PC-9 (cell line): Measurements from ENCODE around the gene CLNK. TPM values are rescaled to one million over a fixed set of nuclear protein-coding genes. Genes with fewer than 3 reads are reported as not detected.

Experiments
- BruUV-seq: library from RNA; stranded (reverse); fragments of 400-500 nt; replicated peaks from 2 replicates; lab custom pipeline; 2021; lab: Mats Ljungman, UMichigan
- CTCF ChIA-PET: fragments of 300-600 bp; sonication (Branson Sonifier 250); formaldehyde crosslinking; loops from one replicate; lab custom pipeline; 2022; ENCODE audit warnings: antibody characterized with exemption; lab: Charles Lee
- POLR2A ChIA-PET: fragments of 300-600 bp; sonication (Branson Sonifier 250); formaldehyde crosslinking; loops from one replicate; lab custom pipeline; 2022; ENCODE audit warnings: antibody characterized with exemption; ENCODE audit not compliant: unreplicated experiment; lab: Charles Lee
- DNase-seq, 2 experiments: peaks; one replicate each; pipeline versions ENCODE4 v3.0.0 to v3.0.0-alpha.2; 2015 to 2022; ENCODE audit warnings: mixed read lengths in 1 of 2
- H2AFZ ChIP-seq: fragments of 200-600 bp; sonication (generic); 2 replicates; pipeline ENCODE4 v1.8.1; 2017; ENCODE audit warnings: antibody characterized with exemption
- H3F3A ChIP-seq: fragments of 200-600 bp; sonication (generic); 2 replicates; pipeline ENCODE4 v1.8.1; 2017; ENCODE audit warnings: antibody characterized with exemption, mild to moderate bottlenecking, low read depth; ENCODE audit not compliant: insufficient read depth
- H3K27ac ChIP-seq: fragments of 200-600 bp; sonication (generic); 2 replicates; pipeline ENCODE4 v1.6.1; 2016; ENCODE audit warnings: mixed run types
- H3K27me3 ChIP-seq: fragments of 200-600 bp; sonication (generic); 2 replicates; pipeline ENCODE4 v1.6.1; 2016; ENCODE audit warnings: low read depth, mixed run types; ENCODE audit not compliant: insufficient read depth
- H3K36me3 ChIP-seq: fragments of 200-600 bp; sonication (generic); 2 replicates; pipeline ENCODE4 v1.6.1; 2016; ENCODE audit warnings: low read depth, mixed run types
- H3K4me1 ChIP-seq: fragments of 200-600 bp; sonication (generic); replicated peaks from 2 replicates; pipeline ENCODE4 v1.6.1; 2016; ENCODE audit warnings: mixed run types; ENCODE audit not compliant: insufficient read depth
- H3K4me2 ChIP-seq: fragments of 200-600 bp; sonication (generic); 2 replicates; pipeline ENCODE4 v1.6.1; 2017; ENCODE audit warnings: mixed run types
- H3K4me3 ChIP-seq: fragments of 200-600 bp; sonication (generic); 2 replicates; pipeline ENCODE4 v1.6.1; 2016; ENCODE audit warnings: mixed run types
- H3K79me2 ChIP-seq: fragments of 200-600 bp; sonication (generic); 2 replicates; pipeline ENCODE4 v1.6.1; 2017; ENCODE audit warnings: low read depth, mixed run types
- H3K9me2 ChIP-seq: fragments of 200-600 bp; sonication (generic); 2 replicates; pipeline ENCODE4 v1.8.1; 2017; ENCODE audit warnings: mild to moderate bottlenecking; ENCODE audit not compliant: insufficient read depth
- H3K9me3 ChIP-seq: fragments of 200-600 bp; sonication (generic); 2 replicates; pipeline ENCODE4 v1.8.1; 2016; ENCODE audit warnings: low read depth; ENCODE audit not compliant: insufficient read depth
- H4K20me1 ChIP-seq: fragments of 200-600 bp; sonication (generic); 2 replicates; pipeline ENCODE4 v1.8.1; 2017; ENCODE audit not compliant: insufficient read depth
- CTCF ChIP-seq: fragments of 200-600 bp; sonication (generic); conservative IDR thresholded peaks from 2 replicates; pipeline ENCODE4 v1.6.1; 2017; ENCODE audit warnings: mixed run types, antibody characterized with exemption, mild to moderate bottlenecking, moderate library complexity
- EZH2 ChIP-seq: fragments of 200-600 bp; sonication (generic); IDR thresholded peaks from 2 replicates; pipeline ENCODE4 v1.8.0; 2017; ENCODE audit warnings: antibody characterized with exemption, low read depth
- intact Hi-C: fragments of 100-400 bp; cut with micrococcal nuclease; formaldehyde crosslinking; loops from one replicate; pipeline ENCODE4 v1.10.0; 2022; ENCODE audit not compliant: unreplicated experiment
- total RNA-seq: library from RNA; stranded (reverse); gene quantifications from 2 replicates; pipeline ENCODE4 v1.2.3, GENCODE V29; 2021

Gene CLNK
- total RNA-seq, 1 experiment from 2014 or later = not detected

GRCh38 chr4:10697086-10697485 is 12.5 kb upstream of the CLNK start:
- Histone ChIP-seq H3K27me3 (no peaks in the 10 kb centered on the region), H3K27ac (no peak overlapping the region), H4K20me1 (no peaks in the 10 kb centered on the region), H3K4me2 (no peak overlapping the region), H3K36me3 (no peaks in the 10 kb centered on the region), H3K4me1 (no peaks in the 10 kb centered on the region; the same call in 1 of the 2 replicates), H3K9me2 (no peaks in the 10 kb centered on the region), H3K9me3 (no peaks in the 10 kb centered on the region), H3F3A (no peaks in the 10 kb centered on the region), H3K79me2 (no peaks in the 10 kb centered on the region), H2AFZ (no peak overlapping the region), H3K4me3 (no peak overlapping the region)
- POLR2A ChIA-PET = no interaction called here
- no TSS peak for BruUV-seq
- no peak for DNase-seq
- intact Hi-C loops = no loop called here
- TF ChIP-seq CTCF = no peak
- CTCF ChIA-PET = no interaction called here

- Histone ChIP-seq H3K9me3 (no peaks in the 10 kb centered on the region), H3K27me3 (no peaks in the 10 kb centered on the region), H4K20me1 (no peaks in the 10 kb centered on the region), H2AFZ (no peak overlapping the region), H3K4me2 (no peak overlapping the region), H3K9me2 (no peaks in the 10 kb centered on the region), H3K4me1 (no peaks in the 10 kb centered on the region; the same call in 1 of the 2 replicates), H3K36me3 (no peaks in the 10 kb centered on the region), H3K27ac (no peak overlapping the region), H3F3A (no peaks in the 10 kb centered on the region), H3K79me2 (no peaks in the 10 kb centered on the region), H3K4me3 (no peak overlapping the region)
- intact Hi-C loops = no loop called here
- DNase-seq = no peak
- TF ChIP-seq CTCF (no peak), EZH2 (no peak)
- CTCF ChIA-PET = no interaction called here
- POLR2A ChIA-PET = no interaction called here
- no TSS peak for BruUV-seq
These were observed 11.7 kb upstream of the CLNK start for GRCh38 chr4:10696253-10696652.

- intact Hi-C loops = no loop called here
- no peaks in the 10 kb centered on the region for H4K20me1 ChIP-seq
- ChIA-PET CTCF (no interaction called here), POLR2A (no interaction called here)
- no peaks in the 10 kb centered on the region for H3K9me3 ChIP-seq
- H3K36me3 ChIP-seq = no peaks in the 10 kb centered on the region
- H3F3A ChIP-seq = no peaks in the 10 kb centered on the region
- H3K79me2 ChIP-seq = no peaks in the 10 kb centered on the region
- no peaks in the 10 kb centered on the region for H3K27me3 ChIP-seq
- H3K4me1 ChIP-seq = no peaks in the 10 kb centered on the region; the same call in 1 of the 2 replicates
- no peak for TF ChIP-seq EZH2
- no peak for TF ChIP-seq CTCF
- no peak overlapping the region for H3K27ac ChIP-seq
- no peaks in the 10 kb centered on the region for H3K9me2 ChIP-seq
- no peak overlapping the region for H3K4me3 ChIP-seq
- no peak for DNase-seq
- no TSS peak for BruUV-seq
- no peak overlapping the region for H3K4me2 ChIP-seq
- no peak overlapping the region for H2AFZ ChIP-seq
These were observed 10.3 kb upstream of the CLNK start for GRCh38 chr4:10694828-10695209.
